ENCODE data around the gene EXOSC7. TPM values are rescaled to one million over a fixed set of nuclear protein-coding genes. Genes with fewer than 3 reads are reported as not detected.

EXOSC7 gene
- total RNA-seq, 4 donors from 2014 or later, result 57.4 to 80.3 (median 60.9) TPM

DNA sequence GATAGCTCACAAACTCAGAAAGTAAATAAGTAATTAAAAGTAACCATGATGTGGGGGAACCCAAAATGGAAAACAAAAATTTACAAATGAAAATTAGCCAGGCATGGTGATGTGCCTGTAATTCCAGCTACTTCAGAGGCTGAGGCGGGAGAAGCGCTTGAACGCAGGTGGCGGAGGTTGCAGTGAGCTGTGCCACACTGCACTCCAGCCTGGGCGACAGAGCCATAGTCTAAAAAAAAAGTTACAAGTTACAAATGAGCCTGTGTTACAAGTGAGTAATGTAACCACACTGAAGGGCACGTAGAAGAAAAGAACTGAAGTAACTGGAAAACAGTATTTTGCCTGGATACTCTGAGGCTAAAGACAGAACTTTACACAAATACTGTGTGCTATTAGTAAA, 11.3 kb downstream of the EXOSC7 start:
- intact Hi-C loops (cut with DNase I; ENCODE audit: low total_unique reads), result no loop called here
- H3K27ac ChIP-seq, result peak overlapping the region; percentile 5 to 76 (median 23)
- in situ Hi-C loops (cut with MboI; ENCODE audit: low sequenced_read_pairs in 4 of 4), result no loop called here
- TF ChIP-seq POLR2A (IDR thresholded peaks at IDR 0.05), result no peak
- TF ChIP-seq, protein P1, sequence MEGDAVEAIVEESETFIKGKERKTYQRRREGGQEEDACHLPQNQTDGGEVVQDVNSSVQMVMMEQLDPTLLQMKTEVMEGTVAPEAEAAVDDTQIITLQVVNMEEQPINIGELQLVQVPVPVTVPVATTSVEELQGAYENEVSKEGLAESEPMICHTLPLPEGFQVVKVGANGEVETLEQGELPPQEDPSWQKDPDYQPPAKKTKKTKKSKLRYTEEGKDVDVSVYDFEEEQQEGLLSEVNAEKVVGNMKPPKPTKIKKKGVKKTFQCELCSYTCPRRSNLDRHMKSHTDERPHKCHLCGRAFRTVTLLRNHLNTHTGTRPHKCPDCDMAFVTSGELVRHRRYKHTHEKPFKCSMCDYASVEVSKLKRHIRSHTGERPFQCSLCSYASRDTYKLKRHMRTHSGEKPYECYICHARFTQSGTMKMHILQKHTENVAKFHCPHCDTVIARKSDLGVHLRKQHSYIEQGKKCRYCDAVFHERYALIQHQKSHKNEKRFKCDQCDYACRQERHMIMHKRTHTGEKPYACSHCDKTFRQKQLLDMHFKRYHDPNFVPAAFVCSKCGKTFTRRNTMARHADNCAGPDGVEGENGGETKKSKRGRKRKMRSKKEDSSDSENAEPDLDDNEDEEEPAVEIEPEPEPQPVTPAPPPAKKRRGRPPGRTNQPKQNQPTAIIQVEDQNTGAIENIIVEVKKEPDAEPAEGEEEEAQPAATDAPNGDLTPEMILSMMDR (IDR thresholded peaks at IDR 0.05 in 4 of 5, conservative IDR thresholded peaks at IDR 0.05 in 1 of 5), result no peak
- DNase-seq (no peak), ATAC-seq (peak in 1 of 2 donors; percentile 40)
- no peaks in the 10 kb centered on the region for H3K27me3 ChIP-seq
- peaks cover 0 to 3% of the 10 kb centered on the region in 2 donors for H3K36me3 ChIP-seq
- H3K4me1 ChIP-seq, result peaks cover 40 to 61% of the 10 kb centered on the region in 2 donors
- H3K4me3 ChIP-seq, result no peak overlapping the region
- H3K9me3 ChIP-seq, result no peaks in the 10 kb centered on the region

DNA sequence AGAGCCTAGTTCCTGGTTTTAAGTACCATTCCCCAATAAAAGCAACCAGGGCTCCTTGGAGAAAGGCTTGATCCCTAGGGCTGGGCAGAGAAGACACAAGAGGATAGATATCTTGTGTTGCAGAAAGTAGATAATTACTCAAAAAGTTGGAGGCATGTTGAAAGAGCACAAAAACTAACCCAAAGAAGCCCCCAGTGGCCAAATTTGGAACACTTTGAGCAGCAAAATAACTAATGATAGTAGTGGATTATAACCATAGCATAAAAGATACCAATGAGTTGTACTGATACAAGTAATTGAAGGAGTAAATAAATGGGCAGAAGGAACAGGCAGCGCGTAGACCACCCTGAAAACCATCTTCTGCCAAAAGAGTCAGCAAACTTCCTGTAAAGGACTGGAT, 12.0 kb downstream of the EXOSC7 start:
- intact Hi-C loops (cut with DNase I; ENCODE audit: low total_unique reads), result no loop called here
- Histone ChIP-seq H3K27me3 (no peaks in the 10 kb centered on the region), H3K9me3 (no peaks in the 10 kb centered on the region), H3K27ac (peak overlapping the region in 3 of 4 donors; percentile 23 to 76 (median 23)), H3K36me3 (peaks cover 0 to 3% of the 10 kb centered on the region in 2 donors), H3K4me3 (no peak overlapping the region), H3K4me1 (peaks cover 35 to 56% of the 10 kb centered on the region in 2 donors)
- DNase-seq, result no peak
- TF ChIP-seq POLR2A (IDR thresholded peaks at IDR 0.05), result no peak
- TF ChIP-seq, protein P1 (IDR thresholded peaks at IDR 0.05 in 4 of 5, conservative IDR thresholded peaks at IDR 0.05 in 1 of 5), result peak in 1 of 5 experiments; percentile 18
- in situ Hi-C loops (cut with MboI; ENCODE audit: low sequenced_read_pairs in 4 of 4), result no loop called here
- ATAC-seq, result no peak

DNA sequence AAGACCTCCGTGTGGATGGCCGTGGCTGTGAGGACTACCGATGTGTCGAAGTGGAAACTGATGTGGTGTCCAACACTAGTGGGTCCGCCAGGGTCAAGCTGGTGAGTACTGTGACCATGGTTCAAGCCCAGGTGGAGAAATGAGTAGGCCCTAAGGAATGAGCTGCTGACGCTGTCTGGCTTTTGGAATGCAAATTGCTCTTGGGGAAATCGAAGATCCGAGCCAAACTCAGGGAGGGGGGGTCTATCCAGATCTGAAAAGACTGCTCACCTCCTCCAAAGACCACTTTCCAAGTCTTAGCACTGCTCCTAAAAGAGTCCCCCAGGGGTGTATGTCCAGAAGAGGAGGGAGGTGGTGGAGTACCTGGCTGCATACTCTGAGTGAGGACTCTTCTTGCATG, 13.1 kb downstream of the EXOSC7 start:
- intact Hi-C loops (cut with DNase I; ENCODE audit: low total_unique reads) (no loop called here), in situ Hi-C loops (cut with MboI; ENCODE audit: low sequenced_read_pairs in 4 of 4) (no loop called here)
- Histone ChIP-seq H3K36me3 (peaks cover 0 to 3% of the 10 kb centered on the region in 2 donors), H3K4me1 (peaks cover 37 to 56% of the 10 kb centered on the region in 2 donors), H3K9me3 (no peaks in the 10 kb centered on the region), H3K4me3 (no peak overlapping the region), H3K27me3 (no peaks in the 10 kb centered on the region), H3K27ac (peak overlapping the region; percentile 4 to 76 (median 46))
- ATAC-seq (no peak), DNase-seq (no peak)
- TF ChIP-seq, protein P1 (IDR thresholded peaks at IDR 0.05 in 4 of 5, conservative IDR thresholded peaks at IDR 0.05 in 1 of 5), result no peak
- TF ChIP-seq POLR2A (IDR thresholded peaks at IDR 0.05), result no peak

DNA sequence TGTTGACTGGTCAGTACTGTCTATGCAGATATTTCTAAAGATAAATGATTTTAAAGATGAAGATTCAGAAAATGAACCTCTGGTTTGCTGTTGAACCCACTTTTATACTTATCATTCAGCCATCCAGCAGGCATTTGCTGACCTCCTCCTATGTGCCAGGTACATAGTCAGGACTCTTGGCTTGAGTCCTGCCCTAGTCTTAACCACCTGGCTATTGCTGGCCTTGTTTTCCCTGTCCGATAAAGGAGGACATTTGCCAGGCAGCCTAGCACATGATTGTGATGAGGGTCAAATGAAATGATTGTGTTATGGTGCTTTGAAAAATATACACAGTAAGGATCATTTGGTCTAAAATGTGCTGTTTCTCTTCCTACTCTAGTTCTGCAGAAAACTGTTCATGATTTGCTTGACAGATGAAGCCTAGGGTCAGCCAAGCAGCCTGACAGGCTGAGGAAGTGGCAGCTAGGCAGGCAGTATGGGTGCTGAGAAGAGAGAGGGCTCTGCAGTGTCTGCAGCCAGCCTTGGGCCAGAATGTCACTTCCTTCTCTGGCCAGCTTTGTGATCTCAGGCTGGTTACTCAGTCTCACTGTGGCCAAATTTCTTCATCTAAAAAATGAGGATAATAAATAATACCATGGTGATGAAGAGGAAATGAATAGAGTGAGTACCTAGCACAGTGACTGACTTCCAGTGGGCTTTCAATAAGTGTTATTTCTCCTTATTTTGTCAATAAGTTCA, 13.8 kb downstream of the EXOSC7 start:
- peaks cover 0 to 3% of the 10 kb centered on the region in 2 donors for H3K36me3 ChIP-seq
- in situ Hi-C loops (cut with MboI; ENCODE audit: low sequenced_read_pairs in 4 of 4) (no loop called here), intact Hi-C loops (cut with DNase I; ENCODE audit: low total_unique reads) (no loop called here)
- no peaks in the 10 kb centered on the region for H3K27me3 ChIP-seq
- H3K9me3 ChIP-seq, result no peaks in the 10 kb centered on the region
- TF ChIP-seq, protein P1 (IDR thresholded peaks at IDR 0.05 in 4 of 5, conservative IDR thresholded peaks at IDR 0.05 in 1 of 5), result no peak
- TF ChIP-seq POLR2A (IDR thresholded peaks at IDR 0.05), result no peak
- DNase-seq (no peak), ATAC-seq (peak; percentile 16 to 18)
- H3K27ac ChIP-seq, result peak overlapping the region; percentile 4 to 76 (median 46)
- H3K4me1 ChIP-seq, result peaks cover 35 to 55% of the 10 kb centered on the region in 2 donors
- H3K4me3 ChIP-seq, result no peak overlapping the region
